AG04450 (cell line): ENCODE results near the gene CLDN11. TPM values are rescaled to one million over a fixed set of nuclear protein-coding genes. Genes with fewer than 3 reads are reported as not detected.

ENCODE experiments used
- CTCF ChIA-PET: fragments of 300-600, 350-600 bp; formaldehyde crosslinking; extraction: SDS; loops from one replicate; lab custom pipeline; 2022; ENCODE audit warnings: antibody characterized with exemption, inconsistent platforms; lab: Charles Lee
- POLR2A ChIA-PET: fragments of 350-600 bp; formaldehyde crosslinking; extraction: SDS; loops from one replicate; lab custom pipeline; 2021; ENCODE audit warnings: antibody characterized with exemption, inconsistent platforms; lab: Yijun Ruan, JAX
- DNase-seq: peaks from one replicate; pipeline ENCODE4 v3.0.0-alpha.2; 2011; ENCODE audit warnings: low read depth, low spot score
- H3K27ac ChIP-seq: one replicate; pipeline ENCODE4 v1.5.1; 2012; ENCODE audit warnings: low read depth, low read length, control low read depth
- H3K27me3 ChIP-seq: one replicate; pipeline ENCODE4 v1.6.0; 2012; ENCODE audit warnings: low read length; ENCODE audit not compliant: control insufficient read depth, insufficient read depth
- H3K4me3 ChIP-seq: 2 replicates; pipeline ENCODE4 v1.5.1; 2011; ENCODE audit warnings: mild to moderate bottlenecking, low read depth, low read length, control low read depth
- H3K9me3 ChIP-seq: 2 replicates; pipeline ENCODE4 v1.5.1; 2012; ENCODE audit warnings: low read length; ENCODE audit not compliant: control insufficient read depth, insufficient read depth
- CTCF ChIP-seq: IDR thresholded peaks from 2 replicates; pipeline ENCODE4 v1.5.1; 2011; ENCODE audit warnings: low read depth, low read length, control low read depth, inconsistent platforms
- polyA plus RNA-seq: library from polyadenylated mRNA; depleted of rRNA; stranded (reverse); fragments of >200 nt; gene quantifications from 2 replicates; pipeline ENCODE4 v1.2.3, GENCODE V29; 2011

The CLDN11 gene
- polyA plus RNA-seq, 1 experiment = 445 TPM

GRCh38 chr3:170475092-170475685, 56.5 kb downstream of the CLDN11 start:
- no peak overlapping the region for H3K4me3 ChIP-seq
- no peak for TF ChIP-seq CTCF
- ChIA-PET POLR2A (interaction anchor here (0.9 kb wide), 1 partner anchor 327 kb away, joined by 3 read pairs; no protein-coding TSS in a partner anchor), CTCF (interaction anchor here (1.1 to 2.8 kb wide), 3 partner anchors 62 to 337 kb away, joined by 3 to 13 read pairs (median 3); no protein-coding TSS in a partner anchor)
- H3K27me3 ChIP-seq = no peaks in the 10 kb centered on the region
- H3K9me3 ChIP-seq = no peaks in the 10 kb centered on the region
- no peak overlapping the region for H3K27ac ChIP-seq
- peak; percentile 27 for DNase-seq

GRCh38 chr3:170476291-170476690, 57.6 kb downstream of the CLDN11 start:
- H3K9me3 ChIP-seq = no peaks in the 10 kb centered on the region
- H3K4me3 ChIP-seq = no peak overlapping the region
- no peak overlapping the region for H3K27ac ChIP-seq
- ChIA-PET CTCF (interaction anchor here (1.9 kb wide), 1 partner anchor 337 kb away, joined by 4 read pairs; no protein-coding TSS in a partner anchor), POLR2A (no interaction called here)
- TF ChIP-seq CTCF = no peak
- no peaks in the 10 kb centered on the region for H3K27me3 ChIP-seq
- no peak for DNase-seq

- Histone ChIP-seq H3K4me3 (no peak overlapping the region), H3K9me3 (no peaks in the 10 kb centered on the region), H3K27ac (no peak overlapping the region), H3K27me3 (no peaks in the 10 kb centered on the region)
- POLR2A ChIA-PET = no interaction called here
- DNase-seq = no peak
- TF ChIP-seq CTCF = no peak
- CTCF ChIA-PET = interaction anchor here (0.8 to 1.9 kb wide), 2 partner anchors 334 to 335 kb away, joined by 3 to 4 read pairs; no protein-coding TSS in a partner anchor
These were observed 58.7 kb downstream of the CLDN11 start for GRCh38 chr3:170477395-170477794.

GRCh38 chr3:170480111-170480510, 61.4 kb downstream of the CLDN11 start:
- ChIA-PET CTCF (interaction anchor here (1.7 kb wide), 1 partner anchor 332 kb away, joined by 10 read pairs; no protein-coding TSS in a partner anchor), POLR2A (no interaction called here)
- DNase-seq = no peak
- Histone ChIP-seq H3K4me3 (no peak overlapping the region), H3K27ac (no peak overlapping the region), H3K27me3 (peaks cover 3% of the 10 kb centered on the region), H3K9me3 (no peaks in the 10 kb centered on the region)
- no peak for TF ChIP-seq CTCF

- H3K27ac ChIP-seq = no peak overlapping the region
- peaks cover 3% of the 10 kb centered on the region for H3K27me3 ChIP-seq
- no peak for DNase-seq
- no peak overlapping the region for H3K4me3 ChIP-seq
- no peak for TF ChIP-seq CTCF
- H3K9me3 ChIP-seq = no peaks in the 10 kb centered on the region
- ChIA-PET POLR2A (no interaction called here), CTCF (no interaction called here)
These were observed 63.5 kb downstream of the CLDN11 start for GRCh38 chr3:170482199-170482598.
